Measurements from ENCODE around the gene PRR5L.

Gene PRR5L

GRCh38 chr11:36328966-36329673 lies 33.0 kb downstream of the PRR5L start:
- DNase-seq = no peak

GRCh38 chr11:36330411-36330810 lies 34.3 kb downstream of the PRR5L start:
- no peak for DNase-seq

- no peak for DNase-seq
Observed at GRCh38 chr11:36333468-36333867, 37.4 kb downstream of the PRR5L start.

- DNase-seq = no peak
Observed at GRCh38 chr11:36333897-36334296, 37.8 kb downstream of the PRR5L start.

GRCh38 chr11:36339888-36340287 lies 43.8 kb downstream of the PRR5L start:
- no peak for DNase-seq

- DNase-seq = no peak
Observed at GRCh38 chr11:36340897-36341296, 44.8 kb downstream of the PRR5L start.

GRCh38 chr11:36341915-36342314 lies 45.8 kb downstream of the PRR5L start:
- DNase-seq = no peak

GRCh38 chr11:36342327-36342726 lies 46.2 kb downstream of the PRR5L start:
- DNase-seq = no peak

- DNase-seq = no peak
Observed at GRCh38 chr11:36343436-36343835, 47.3 kb downstream of the PRR5L start.

GRCh38 chr11:36345084-36345511 lies 49.0 kb downstream of the PRR5L start:
- DNase-seq = no peak

GRCh38 chr11:36345535-36346141 lies 49.5 kb downstream of the PRR5L start:
- no peak for DNase-seq

- DNase-seq = no peak
Observed at GRCh38 chr11:36346562-36347383, 50.7 kb downstream of the PRR5L start.

GRCh38 chr11:36347384-36347906 lies 51.4 kb downstream of the PRR5L start:
- no peak for DNase-seq

- DNase-seq = no peak
Observed at GRCh38 chr11:36349351-36350136, 53.5 kb downstream of the PRR5L start.

- no peak for DNase-seq
Observed at GRCh38 chr11:36350137-36350513, 54.0 kb downstream of the PRR5L start.

GRCh38 chr11:36352922-36353321 lies 56.8 kb downstream of the PRR5L start:
- DNase-seq = no peak

- no peak for DNase-seq
Observed at GRCh38 chr11:36354221-36355003, 58.3 kb downstream of the PRR5L start.

- DNase-seq = no peak
Observed at GRCh38 chr11:36356201-36356600, 60.1 kb downstream of the PRR5L start.

- no peak for DNase-seq
Observed at GRCh38 chr11:36357831-36358230, 61.7 kb downstream of the PRR5L start.

GRCh38 chr11:36358436-36358835 lies 62.3 kb downstream of the PRR5L start:
- DNase-seq = no peak

- DNase-seq = no peak
Observed at GRCh38 chr11:36360318-36360717, 64.2 kb downstream of the PRR5L start.

GRCh38 chr11:36360826-36361415 lies 64.8 kb downstream of the PRR5L start:
- DNase-seq = no peak
